Effector memory CD4-positive, alpha-beta T cell (primary cell): ENCODE measurements around the gene UVRAG.

Source experiments
- DNase-seq, 3 donors: peaks; one replicate each; pipeline ENCODE4 v3.0.0-alpha.2; 2020
- H3K27ac ChIP-seq: 2 replicates; pipeline ENCODE4 v1.7.0; 2013; ENCODE audit warnings: mild to moderate bottlenecking, low read length, moderate library complexity; ENCODE audit not compliant: insufficient read depth, poor library complexity, severe bottlenecking
- H3K27me3 ChIP-seq: replicated peaks from 2 replicates; pipeline ENCODE4 v1.7.0; 2013; ENCODE audit warnings: mild to moderate bottlenecking, low read length; ENCODE audit not compliant: insufficient read depth, control insufficient read depth, poor library complexity, severe bottlenecking
- H3K36me3 ChIP-seq: 2 replicates; pipeline ENCODE4 v1.7.0; 2013; ENCODE audit warnings: mild to moderate bottlenecking, low read length, moderate library complexity; ENCODE audit not compliant: control insufficient read depth, insufficient read depth
- H3K4me1 ChIP-seq: 2 replicates; pipeline ENCODE4 v1.7.0; 2013; ENCODE audit warnings: low read length, mild to moderate bottlenecking; ENCODE audit not compliant: control insufficient read depth, insufficient read depth, poor library complexity, severe bottlenecking
- H3K4me3 ChIP-seq: 2 replicates; pipeline ENCODE4 v1.7.0; 2013; ENCODE audit warnings: low read length, low read depth, mild to moderate bottlenecking; ENCODE audit not compliant: insufficient read depth, poor library complexity, severe bottlenecking
- H3K9me3 ChIP-seq: 2 replicates; pipeline ENCODE4 v1.7.0; 2013; ENCODE audit warnings: mild to moderate bottlenecking, low read length, moderate library complexity; ENCODE audit not compliant: control insufficient read depth

Gene UVRAG

DNA sequence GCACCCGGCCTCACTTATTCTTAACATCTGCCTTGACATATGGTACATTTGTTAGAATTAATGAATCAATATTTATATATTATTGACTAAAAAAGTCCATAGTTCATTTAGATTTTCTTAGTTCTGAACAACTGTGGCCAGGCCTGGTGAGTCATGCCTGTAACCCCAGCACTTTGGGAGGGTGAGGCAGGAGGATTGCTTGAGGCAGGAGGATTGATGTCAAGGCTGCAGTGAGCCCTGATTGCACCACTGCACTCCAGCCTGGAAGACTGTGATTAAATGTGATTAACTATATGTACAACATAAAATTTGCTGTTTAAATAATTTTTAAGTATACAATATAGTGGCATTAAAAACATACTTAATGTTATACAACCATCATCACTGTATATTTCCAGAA lies 5.6 kb downstream of the UVRAG start:
- Histone ChIP-seq H3K4me3 (no peak overlapping the region), H3K9me3 (no peaks in the 10 kb centered on the region), H3K27ac (no peak overlapping the region), H3K27me3 (no peaks in the 10 kb centered on the region), H3K4me1 (peaks cover 15% of the 10 kb centered on the region), H3K36me3 (no peaks in the 10 kb centered on the region)
- DNase-seq, result no peak

DNA sequence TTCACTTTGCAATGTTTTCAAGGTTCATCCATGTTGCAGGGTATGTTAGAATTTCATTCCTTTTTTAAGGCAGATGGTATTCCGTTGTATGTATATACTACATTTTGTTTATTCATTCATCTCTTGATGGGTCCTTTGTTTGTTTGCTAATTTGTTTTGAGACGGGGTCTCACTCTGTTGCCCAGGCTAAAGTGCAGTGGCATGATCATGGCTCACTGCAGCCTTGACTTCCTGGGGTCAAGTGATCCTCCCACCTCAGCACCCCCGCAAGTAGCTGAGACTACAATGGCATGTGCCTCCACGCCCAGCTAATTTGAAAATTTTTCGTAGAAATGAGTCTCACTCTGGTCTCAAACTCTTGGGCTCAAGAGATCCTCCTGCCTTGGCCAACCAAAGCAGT lies 6.2 kb downstream of the UVRAG start:
- DNase-seq, result no peak
- no peaks in the 10 kb centered on the region for H3K9me3 ChIP-seq
- H3K36me3 ChIP-seq, result no peaks in the 10 kb centered on the region
- no peaks in the 10 kb centered on the region for H3K27me3 ChIP-seq
- H3K4me1 ChIP-seq, result peaks cover 14% of the 10 kb centered on the region
- H3K27ac ChIP-seq, result no peak overlapping the region
- H3K4me3 ChIP-seq, result no peak overlapping the region

DNA sequence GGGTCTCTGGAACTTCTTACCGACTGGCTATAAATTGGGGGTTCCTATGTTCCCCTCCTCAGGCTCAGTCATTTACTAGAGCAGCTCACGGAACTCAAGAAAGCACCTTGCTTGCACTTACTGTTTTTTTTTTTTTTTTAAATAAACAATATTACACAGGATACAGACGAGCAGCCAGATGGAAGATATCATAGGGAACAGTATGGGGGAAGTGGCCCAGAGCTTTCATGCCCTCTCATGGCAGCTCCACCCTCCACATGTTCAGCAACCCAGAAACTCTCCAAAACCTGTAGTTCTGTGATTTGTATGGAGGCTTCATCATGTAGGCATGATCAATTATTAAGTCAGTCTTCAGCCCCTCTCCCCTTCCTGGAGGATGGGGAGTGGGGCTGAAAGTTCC lies 7.5 kb downstream of the UVRAG start:
- no peaks in the 10 kb centered on the region for H3K9me3 ChIP-seq
- no peaks in the 10 kb centered on the region for H3K27me3 ChIP-seq
- no peaks in the 10 kb centered on the region for H3K36me3 ChIP-seq
- H3K4me3 ChIP-seq, result no peak overlapping the region
- no peak for DNase-seq
- no peak overlapping the region for H3K27ac ChIP-seq
- peaks cover under 1% of the 10 kb centered on the region for H3K4me1 ChIP-seq

DNA sequence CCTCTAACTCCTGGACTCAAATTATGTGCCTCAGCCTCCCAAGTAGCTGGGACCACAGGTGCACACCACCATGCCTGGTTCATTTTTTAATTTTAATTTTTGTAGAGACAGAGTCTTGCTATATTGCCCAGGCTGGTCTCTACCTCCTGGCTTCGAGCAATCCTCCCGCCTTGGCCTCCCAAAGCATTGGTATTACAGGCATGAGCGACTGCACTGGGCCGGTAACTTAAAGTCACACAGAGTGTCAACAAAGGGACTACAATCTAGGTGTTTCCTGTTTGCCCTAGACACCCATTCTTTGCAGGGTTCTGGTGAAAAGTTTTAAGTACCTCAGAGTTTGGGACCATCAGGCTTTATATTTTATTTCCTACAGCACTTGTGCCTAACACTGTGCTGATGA lies 8.4 kb downstream of the UVRAG start:
- no peak for DNase-seq
- Histone ChIP-seq H3K4me1 (no peaks in the 10 kb centered on the region), H3K9me3 (no peaks in the 10 kb centered on the region), H3K27me3 (no peaks in the 10 kb centered on the region), H3K4me3 (no peak overlapping the region), H3K36me3 (no peaks in the 10 kb centered on the region), H3K27ac (no peak overlapping the region)

DNA sequence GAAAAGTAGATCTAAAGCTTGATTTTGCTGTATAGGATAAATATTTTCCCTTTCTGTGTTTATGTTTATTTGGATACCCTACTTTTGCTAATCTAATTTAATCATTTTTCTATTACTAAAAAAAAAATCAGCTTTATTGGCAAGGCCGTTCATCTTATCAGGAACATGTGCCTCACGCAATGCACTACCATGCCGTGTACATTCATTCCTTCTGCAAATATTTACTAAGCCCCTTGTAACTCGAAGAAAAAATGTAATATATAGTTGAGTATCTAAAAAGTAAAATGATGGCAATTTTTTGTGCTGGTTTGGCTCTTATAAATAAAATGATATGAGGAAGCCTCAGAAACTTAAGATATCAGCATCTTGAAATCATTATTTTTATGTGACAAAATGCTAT lies 8.9 kb downstream of the UVRAG start:
- DNase-seq, result no peak
- Histone ChIP-seq H3K27ac (no peak overlapping the region), H3K4me1 (no peaks in the 10 kb centered on the region), H3K9me3 (no peaks in the 10 kb centered on the region), H3K36me3 (no peaks in the 10 kb centered on the region), H3K27me3 (no peaks in the 10 kb centered on the region), H3K4me3 (no peak overlapping the region)

DNA sequence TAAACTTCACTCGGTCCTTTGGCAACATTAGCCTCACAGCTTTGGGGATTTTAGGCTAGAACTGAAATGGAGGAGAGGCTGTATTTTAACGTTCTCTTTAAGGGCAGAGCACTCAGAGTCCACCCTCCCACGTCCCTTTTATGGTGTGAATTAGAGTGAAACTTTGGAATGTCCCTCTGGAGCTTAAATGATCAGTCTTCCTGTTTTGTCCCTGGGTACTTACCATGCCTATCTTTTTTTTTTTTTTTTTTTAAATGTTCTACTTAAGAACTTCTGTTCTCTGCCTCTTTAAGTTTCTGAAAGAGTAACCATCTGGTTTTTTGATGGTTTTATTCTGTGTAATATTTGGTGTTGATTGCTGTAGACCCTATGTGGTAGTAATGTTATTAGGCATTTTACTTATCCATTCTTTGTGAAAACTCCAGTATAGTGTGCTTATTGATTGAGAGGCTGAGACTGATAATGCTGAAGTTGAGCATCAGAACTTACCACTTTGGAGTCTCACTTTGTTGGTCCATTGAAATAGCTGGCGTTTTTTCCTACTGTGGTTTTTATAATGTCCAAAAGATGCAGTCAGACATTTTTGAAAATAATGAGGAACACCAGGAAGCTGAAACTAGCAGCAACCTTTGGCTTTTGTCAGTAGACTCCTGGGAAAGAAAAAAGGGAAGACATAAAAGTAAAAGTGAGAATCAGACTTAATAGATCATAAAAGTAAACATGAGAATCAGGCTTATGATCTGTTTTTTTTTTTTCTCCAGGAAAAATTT lies 11.6 kb downstream of the UVRAG start:
- Histone ChIP-seq H3K27me3 (no peaks in the 10 kb centered on the region), H3K4me3 (no peak overlapping the region), H3K4me1 (no peaks in the 10 kb centered on the region), H3K9me3 (no peaks in the 10 kb centered on the region), H3K36me3 (no peaks in the 10 kb centered on the region), H3K27ac (no peak overlapping the region)
- DNase-seq, result no peak

DNA sequence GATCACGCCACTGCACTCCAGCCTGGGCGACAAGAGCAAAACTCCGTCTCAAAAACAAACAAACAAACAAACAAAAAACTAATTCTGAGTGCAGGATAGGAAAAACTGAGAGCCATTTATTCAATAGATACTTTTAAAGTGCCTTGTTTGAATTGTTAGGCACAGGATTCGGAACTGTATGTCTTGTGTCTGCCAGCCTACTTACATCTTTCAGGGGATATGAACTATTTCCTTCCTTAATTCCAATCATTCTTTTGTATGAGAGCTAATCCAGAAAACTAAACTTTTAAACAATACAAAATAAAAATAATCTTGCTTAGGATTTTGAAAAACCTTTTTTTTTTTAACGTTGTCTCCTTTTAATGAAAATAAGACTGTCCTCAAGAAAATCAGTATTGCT lies 12.6 kb downstream of the UVRAG start:
- Histone ChIP-seq H3K36me3 (no peaks in the 10 kb centered on the region), H3K9me3 (no peaks in the 10 kb centered on the region), H3K4me3 (no peak overlapping the region), H3K27ac (no peak overlapping the region), H3K4me1 (no peaks in the 10 kb centered on the region), H3K27me3 (no peaks in the 10 kb centered on the region)
- no peak for DNase-seq

DNA sequence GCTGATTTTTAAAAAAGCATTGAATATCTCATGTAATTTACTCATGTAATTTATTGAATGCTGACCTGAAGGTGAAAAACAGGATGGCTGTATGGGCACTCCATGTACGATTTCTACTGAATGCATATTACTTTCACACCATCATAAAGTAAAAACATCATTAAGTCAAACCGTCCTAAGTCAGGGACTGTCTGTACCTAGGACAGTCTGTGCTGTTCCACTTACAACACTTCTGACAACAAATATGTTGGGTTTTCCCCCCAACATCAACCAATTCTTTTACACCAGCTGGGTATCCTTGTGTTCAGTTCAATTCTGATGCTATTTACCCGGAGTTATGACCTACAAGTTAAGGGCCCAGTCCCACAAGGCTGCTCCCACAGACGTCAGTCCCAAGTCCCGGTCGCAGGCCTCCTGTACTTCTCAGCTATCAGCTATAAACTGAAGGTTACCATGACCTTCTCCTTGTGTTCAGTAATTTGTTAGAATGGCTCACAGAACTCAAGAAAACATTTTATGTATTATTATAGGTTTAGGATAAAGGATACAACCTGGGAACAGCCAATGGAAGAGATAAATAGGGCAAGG lies 17.0 kb downstream of the UVRAG start:
- H3K27ac ChIP-seq, result no peak overlapping the region
- no peaks in the 10 kb centered on the region for H3K27me3 ChIP-seq
- H3K4me3 ChIP-seq, result no peak overlapping the region
- no peaks in the 10 kb centered on the region for H3K9me3 ChIP-seq
- H3K36me3 ChIP-seq, result no peaks in the 10 kb centered on the region
- no peaks in the 10 kb centered on the region for H3K4me1 ChIP-seq
- DNase-seq, result no peak

DNA sequence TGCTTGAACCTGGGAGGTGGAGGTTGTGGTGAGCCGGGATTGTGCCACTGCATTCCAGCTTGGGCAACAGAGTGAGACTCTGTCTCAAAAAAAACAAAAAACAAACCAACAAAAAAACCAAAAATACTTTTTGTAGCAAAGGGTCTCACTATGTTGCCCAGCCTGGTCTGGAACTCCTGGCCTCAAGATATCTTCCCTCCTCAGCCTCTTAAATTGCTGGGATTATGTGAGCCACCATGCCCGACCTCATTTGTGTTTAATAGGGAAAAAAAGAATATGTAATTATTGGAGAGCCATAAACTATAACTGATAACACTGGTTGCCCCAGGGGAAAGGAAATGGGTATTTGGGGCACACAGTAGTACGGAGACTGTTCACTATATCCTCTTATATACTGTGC lies 19.7 kb downstream of the UVRAG start:
- no peak overlapping the region for H3K27ac ChIP-seq
- no peak for DNase-seq
- H3K4me1 ChIP-seq, result no peaks in the 10 kb centered on the region
- H3K9me3 ChIP-seq, result no peaks in the 10 kb centered on the region
- no peak overlapping the region for H3K4me3 ChIP-seq
- H3K27me3 ChIP-seq, result no peaks in the 10 kb centered on the region
- H3K36me3 ChIP-seq, result no peaks in the 10 kb centered on the region

DNA sequence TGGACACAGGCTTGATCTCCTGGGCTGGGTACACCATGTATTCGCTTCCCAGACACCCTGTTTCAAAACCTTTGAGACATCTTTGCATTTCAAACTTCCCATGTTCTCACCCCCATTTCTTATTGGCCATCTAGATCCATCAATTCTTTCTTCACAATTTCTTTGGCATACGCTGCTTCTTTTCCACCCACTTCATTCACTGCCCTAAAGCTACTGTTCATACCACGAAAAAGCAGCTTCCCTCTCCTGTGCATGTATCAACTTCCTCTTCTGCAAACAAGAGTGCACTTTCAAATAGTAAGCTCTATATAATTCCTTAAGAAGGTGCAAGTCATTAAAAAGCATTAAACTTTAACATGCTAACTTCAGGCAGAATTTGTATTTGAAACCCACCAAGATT lies 21.4 kb downstream of the UVRAG start:
- Histone ChIP-seq H3K4me3 (no peak overlapping the region), H3K27me3 (no peaks in the 10 kb centered on the region), H3K27ac (no peak overlapping the region), H3K9me3 (no peaks in the 10 kb centered on the region), H3K36me3 (no peaks in the 10 kb centered on the region), H3K4me1 (no peaks in the 10 kb centered on the region)
- no peak for DNase-seq
